Breast epithelium (tissue), 3 donors: ENCODE measurements around the gene ADH7.
A peak's percentile ranks its signal among the peaks of the same experiment; 100 is the strongest.

Experiments used
- POLR2A ChIP-seq: fragments of 450-650 bp; IDR thresholded peaks from one replicate; pipeline ENCODE4 v1.6.1; 2016; ENCODE audit warnings: antibody characterized with exemption, mild to moderate bottlenecking, moderate library complexity
- TF ChIP-seq, protein P1 (sequence below), 3 donors: fragments of 450-650 bp; IDR thresholded peaks; one replicate each; pipeline ENCODE4 v1.5.1; 2016 to 2017; ENCODE audit warnings: antibody characterized with exemption in 3 of 3, mild to moderate bottlenecking in 3 of 3, moderate library complexity in 3 of 3

GRCh38 chr4:99462875-99463464 is 27.8 kb upstream of the ADH7 start:
- no peak for TF ChIP-seq POLR2A
- TF ChIP-seq, protein P1, sequence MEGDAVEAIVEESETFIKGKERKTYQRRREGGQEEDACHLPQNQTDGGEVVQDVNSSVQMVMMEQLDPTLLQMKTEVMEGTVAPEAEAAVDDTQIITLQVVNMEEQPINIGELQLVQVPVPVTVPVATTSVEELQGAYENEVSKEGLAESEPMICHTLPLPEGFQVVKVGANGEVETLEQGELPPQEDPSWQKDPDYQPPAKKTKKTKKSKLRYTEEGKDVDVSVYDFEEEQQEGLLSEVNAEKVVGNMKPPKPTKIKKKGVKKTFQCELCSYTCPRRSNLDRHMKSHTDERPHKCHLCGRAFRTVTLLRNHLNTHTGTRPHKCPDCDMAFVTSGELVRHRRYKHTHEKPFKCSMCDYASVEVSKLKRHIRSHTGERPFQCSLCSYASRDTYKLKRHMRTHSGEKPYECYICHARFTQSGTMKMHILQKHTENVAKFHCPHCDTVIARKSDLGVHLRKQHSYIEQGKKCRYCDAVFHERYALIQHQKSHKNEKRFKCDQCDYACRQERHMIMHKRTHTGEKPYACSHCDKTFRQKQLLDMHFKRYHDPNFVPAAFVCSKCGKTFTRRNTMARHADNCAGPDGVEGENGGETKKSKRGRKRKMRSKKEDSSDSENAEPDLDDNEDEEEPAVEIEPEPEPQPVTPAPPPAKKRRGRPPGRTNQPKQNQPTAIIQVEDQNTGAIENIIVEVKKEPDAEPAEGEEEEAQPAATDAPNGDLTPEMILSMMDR (IDR thresholded peaks at IDR 0.05) = peak; percentile 11 to 72 (median 56)
